Large intestine (tissue), 12 donors: ENCODE results near the gene PSMB11. TPM values are rescaled to one million over a fixed set of nuclear protein-coding genes. Genes with fewer than 3 reads are reported as not detected.

ENCODE experiments used
- DNase-seq, 2 donors: peaks; one replicate each; pipeline versions ENCODE4 v3.0.0 to v3.0.0-alpha.2; 2013
- H3K27ac ChIP-seq: one replicate; pipeline ENCODE4 v1.5.1; 2013; ENCODE audit warnings: low read length
- H3K27me3 ChIP-seq: 2 replicates; pipeline ENCODE4 v1.6.1; 2013; ENCODE audit warnings: low read length; ENCODE audit not compliant: control insufficient read depth, insufficient read depth
- H3K36me3 ChIP-seq: 2 replicates; pipeline ENCODE4 v1.6.1; 2013; ENCODE audit warnings: low read length; ENCODE audit not compliant: control insufficient read depth, insufficient read depth
- H3K4me1 ChIP-seq: one replicate; pipeline ENCODE4 v1.6.1; 2013; ENCODE audit warnings: low read length; ENCODE audit not compliant: control insufficient read depth, insufficient read depth
- H3K4me3 ChIP-seq: one replicate; pipeline ENCODE4 v1.5.1; 2013; ENCODE audit warnings: low read length
- H3K9me3 ChIP-seq: one replicate; pipeline ENCODE4 v1.6.1; 2013; ENCODE audit warnings: mild to moderate bottlenecking, low read depth, low read length, moderate library complexity; ENCODE audit not compliant: control insufficient read depth
- WGBS: methylation state at CpG from one replicate; pipeline ENCODE4 v1.1.5; 2013; ENCODE audit warnings: low lambda C conversion rate; ENCODE audit not compliant: insufficient coverage; 5-methylcytosine and 5-hydroxymethylcytosine counted together
- long read RNA-seq, 11 donors: transcript quantifications; one replicate each; lab custom pipeline, GENCODE V29; 2026
- polyA plus RNA-seq: library from polyadenylated mRNA; unstranded; fragments of 120-200 nt; gene quantifications from one replicate; pipeline ENCODE4 v1.2.1, GENCODE V29; 2013

PSMB11 gene, protein sequence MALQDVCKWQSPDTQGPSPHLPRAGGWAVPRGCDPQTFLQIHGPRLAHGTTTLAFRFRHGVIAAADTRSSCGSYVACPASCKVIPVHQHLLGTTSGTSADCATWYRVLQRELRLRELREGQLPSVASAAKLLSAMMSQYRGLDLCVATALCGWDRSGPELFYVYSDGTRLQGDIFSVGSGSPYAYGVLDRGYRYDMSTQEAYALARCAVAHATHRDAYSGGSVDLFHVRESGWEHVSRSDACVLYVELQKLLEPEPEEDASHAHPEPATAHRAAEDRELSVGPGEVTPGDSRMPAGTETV
- polyA plus RNA-seq = not detected
- long read RNA-seq, donor 1 = 0 reads
- long read RNA-seq, donor 2 = 0 reads
- long read RNA-seq, donor 3 = 0 reads
- long read RNA-seq, donor 4 = 0 reads
- long read RNA-seq, donor 5 = 0 reads
- long read RNA-seq, donor 6 = 0 reads
- long read RNA-seq, donor 7 = 0 reads
- long read RNA-seq, donor 8 = 0 reads
- long read RNA-seq, donor 9 = 0 reads
- long read RNA-seq, donor 10 = 0 reads
- long read RNA-seq, donor 11 = 0 reads

DNA sequence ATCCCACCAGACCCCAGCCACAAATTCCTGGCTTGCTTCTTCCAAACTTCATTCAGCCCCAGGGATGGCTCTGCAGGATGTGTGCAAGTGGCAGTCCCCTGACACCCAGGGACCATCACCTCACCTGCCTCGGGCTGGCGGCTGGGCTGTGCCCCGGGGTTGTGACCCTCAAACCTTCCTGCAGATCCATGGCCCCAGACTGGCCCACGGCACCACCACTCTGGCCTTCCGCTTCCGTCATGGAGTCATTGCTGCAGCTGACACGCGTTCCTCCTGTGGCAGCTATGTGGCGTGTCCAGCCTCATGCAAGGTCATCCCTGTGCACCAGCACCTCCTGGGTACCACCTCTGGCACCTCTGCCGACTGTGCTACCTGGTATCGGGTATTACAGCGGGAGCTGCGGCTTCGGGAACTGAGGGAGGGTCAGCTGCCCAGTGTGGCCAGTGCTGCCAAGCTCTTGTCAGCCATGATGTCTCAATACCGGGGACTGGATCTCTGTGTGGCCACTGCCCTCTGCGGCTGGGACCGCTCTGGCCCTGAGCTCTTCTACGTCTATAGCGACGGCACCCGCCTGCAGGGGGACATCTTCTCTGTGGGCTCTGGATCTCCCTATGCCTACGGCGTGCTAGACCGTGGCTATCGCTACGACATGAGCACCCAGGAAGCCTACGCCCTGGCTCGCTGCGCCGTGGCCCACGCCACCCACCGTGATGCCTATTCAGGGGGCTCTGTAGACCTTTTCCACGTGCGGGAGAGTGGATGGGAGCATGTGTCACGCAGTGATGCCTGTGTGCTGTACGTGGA, at the start of gene PSMB11:
TSS of gene PSMB11 (plus strand) at position 51 of the 804 bp plus-strand sequence. CDS start at position 65, 14 bp downstream.
- H3K27me3 ChIP-seq = no peaks in the 10 kb centered on the region
- no peak within 1 kb of the TSS for H3K27ac ChIP-seq
- DNase-seq = no peak
- no peaks in the 10 kb centered on the region for H3K9me3 ChIP-seq
- H3K36me3 ChIP-seq = no peaks in the 10 kb centered on the region
- no peak within 1 kb of the TSS for H3K4me3 ChIP-seq
- no peaks in the 10 kb centered on the region for H3K4me1 ChIP-seq
- WGBS = no CpG with 5 or more reads among the region's 36 CpGs

DNA sequence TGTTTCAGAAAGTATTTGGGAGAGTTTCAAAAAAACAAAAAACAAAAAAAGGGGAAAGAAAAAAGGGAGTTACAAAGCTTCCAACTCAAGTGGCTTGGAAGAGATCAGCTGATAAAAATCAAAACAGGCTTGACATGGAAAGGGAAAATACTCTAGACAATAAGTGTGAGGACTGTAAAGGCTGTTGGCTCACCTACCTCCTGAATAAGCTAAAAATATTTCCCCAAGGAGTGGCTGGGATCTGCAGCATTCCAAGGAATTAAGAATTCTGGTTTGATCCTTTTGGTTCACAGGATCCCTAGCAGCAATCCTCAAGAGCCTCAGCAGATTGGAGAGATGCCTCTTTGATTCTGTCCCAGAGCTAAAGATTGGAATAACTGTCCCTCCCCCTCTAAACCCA, 48.5 kb upstream of the PSMB11 start:
- Histone ChIP-seq H3K4me3 (no peak overlapping the region), H3K4me1 (no peaks in the 10 kb centered on the region)

DNA sequence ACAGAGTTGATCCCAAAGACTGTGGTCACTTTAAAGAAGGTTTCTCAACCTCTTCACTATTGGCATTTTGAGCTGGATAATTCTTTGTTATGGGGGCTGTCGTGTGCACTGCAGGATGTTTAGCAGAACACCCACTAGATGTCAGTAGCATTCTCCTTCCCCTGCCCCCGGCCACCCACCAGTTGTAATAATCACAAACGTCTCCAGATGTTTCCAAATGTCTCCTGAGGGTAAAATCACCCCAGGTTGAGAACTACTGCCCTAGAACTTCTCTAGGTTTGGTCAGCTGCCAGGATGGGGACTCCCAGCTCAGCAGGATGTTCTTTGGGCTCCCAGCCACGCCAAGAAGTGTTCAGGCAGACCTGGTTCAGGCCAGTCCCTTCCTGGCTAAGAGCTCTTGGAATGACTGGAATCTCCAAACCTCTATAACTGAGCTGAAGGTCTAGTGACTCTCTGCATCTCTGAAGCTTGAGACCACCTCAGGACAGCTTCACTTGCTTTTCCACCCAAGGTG, 47.2 kb upstream of the PSMB11 start:
- Histone ChIP-seq H3K4me1 (no peaks in the 10 kb centered on the region), H3K27ac (no peak overlapping the region), H3K27me3 (no peaks in the 10 kb centered on the region), H3K36me3 (peaks cover 12% of the 10 kb centered on the region), H3K4me3 (no peak overlapping the region), H3K9me3 (no peaks in the 10 kb centered on the region)
- no CpG with 5 or more reads among the region's 4 CpGs for WGBS
- DNase-seq = peak in 1 of 2 donors; percentile 33

More for the DNA sequence above, 48.5 kb upstream of the PSMB11 start:
- no peak for DNase-seq
- Histone ChIP-seq H3K9me3 (no peaks in the 10 kb centered on the region), H3K27ac (no peak overlapping the region), H3K36me3 (peaks cover 19% of the 10 kb centered on the region), H3K27me3 (no peaks in the 10 kb centered on the region)

DNA sequence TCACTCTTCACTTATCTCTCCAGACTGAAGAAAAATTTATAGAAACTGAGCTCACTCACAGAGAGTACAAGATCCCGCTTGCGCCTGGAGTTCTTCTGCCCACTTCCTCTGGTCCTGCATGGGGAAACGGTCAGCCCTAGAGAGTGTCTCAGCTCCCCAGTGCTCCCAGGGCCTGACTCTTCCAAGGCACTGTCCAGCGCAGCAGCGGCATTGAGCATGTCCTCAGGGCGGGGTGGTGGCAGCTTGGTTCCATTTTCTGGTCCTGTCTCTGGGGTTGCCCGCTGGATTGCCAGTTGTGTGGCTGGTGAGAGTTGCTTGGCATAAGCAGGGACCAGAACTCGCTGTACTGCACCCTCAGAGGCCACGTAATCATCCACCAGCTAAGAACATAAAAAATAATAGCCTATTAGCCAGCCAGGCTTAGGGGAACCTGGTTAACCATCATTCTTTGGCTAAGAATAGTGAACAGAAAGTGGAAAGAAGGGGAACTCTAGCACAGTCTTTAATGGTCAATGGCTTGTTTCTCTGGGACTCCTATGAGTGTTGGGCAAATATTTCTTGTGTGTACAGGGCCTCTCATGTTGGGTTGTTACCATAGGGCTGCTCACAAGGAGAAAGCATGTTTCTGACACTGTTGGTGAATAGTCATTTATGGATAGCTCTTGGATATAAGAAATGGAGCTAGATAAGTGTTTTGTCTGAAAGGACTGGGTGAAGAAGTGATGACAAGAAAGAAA, 46.0 kb upstream of the PSMB11 start:
- DNase-seq = no peak
- no peak overlapping the region for H3K4me3 ChIP-seq
- no peaks in the 10 kb centered on the region for H3K9me3 ChIP-seq
- H3K36me3 ChIP-seq = peaks cover 9% of the 10 kb centered on the region
- no peaks in the 10 kb centered on the region for H3K4me1 ChIP-seq
- H3K27me3 ChIP-seq = no peaks in the 10 kb centered on the region
- no CpG with 5 or more reads among the region's 9 CpGs for WGBS
- H3K27ac ChIP-seq = no peak overlapping the region

DNA sequence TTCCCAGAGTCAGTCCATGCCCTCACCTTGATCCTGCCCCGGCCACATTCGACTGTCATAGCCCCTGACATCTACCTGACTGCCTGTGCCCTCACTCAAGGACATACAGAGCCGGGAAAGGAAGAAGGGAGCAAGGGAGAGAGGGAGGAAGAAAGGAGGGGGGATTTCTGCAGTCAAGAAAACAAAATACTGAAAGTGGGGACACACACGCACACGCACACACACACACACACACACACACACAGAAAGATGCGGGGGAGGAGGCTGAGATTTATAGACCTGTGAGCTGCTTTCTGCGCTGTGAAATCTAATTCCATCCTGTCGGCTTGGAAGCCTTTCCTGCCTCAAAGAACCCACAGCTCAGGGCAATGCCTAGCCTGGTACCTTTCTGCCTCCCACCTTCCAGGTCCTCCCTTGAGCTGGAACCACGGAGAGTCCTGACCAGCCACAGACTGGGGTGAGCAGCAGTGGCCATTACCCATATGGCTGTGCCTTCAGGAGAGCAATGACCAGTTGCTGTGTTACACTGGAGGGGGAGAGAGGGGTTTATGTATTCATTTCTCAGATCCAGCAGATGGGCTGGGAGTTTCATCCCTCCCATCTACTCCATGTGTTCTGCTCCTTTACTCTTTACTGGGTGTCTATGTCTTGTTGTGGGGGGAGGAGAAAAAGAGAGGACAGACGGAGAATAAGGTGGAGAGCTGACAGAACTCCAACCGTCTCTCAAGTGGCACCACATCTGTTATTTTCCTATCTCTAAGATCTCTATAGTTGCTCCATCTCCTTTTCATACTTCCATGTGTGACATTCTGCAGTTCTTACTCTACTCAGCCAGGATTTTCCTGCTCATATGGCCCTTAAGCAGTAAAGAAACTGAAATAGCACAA, 45.0 kb upstream of the PSMB11 start:
- H3K27ac ChIP-seq = no peak overlapping the region
- DNase-seq = no peak
- WGBS = 86% methylated on average over 1 of the region's 11 CpGs

DNA sequence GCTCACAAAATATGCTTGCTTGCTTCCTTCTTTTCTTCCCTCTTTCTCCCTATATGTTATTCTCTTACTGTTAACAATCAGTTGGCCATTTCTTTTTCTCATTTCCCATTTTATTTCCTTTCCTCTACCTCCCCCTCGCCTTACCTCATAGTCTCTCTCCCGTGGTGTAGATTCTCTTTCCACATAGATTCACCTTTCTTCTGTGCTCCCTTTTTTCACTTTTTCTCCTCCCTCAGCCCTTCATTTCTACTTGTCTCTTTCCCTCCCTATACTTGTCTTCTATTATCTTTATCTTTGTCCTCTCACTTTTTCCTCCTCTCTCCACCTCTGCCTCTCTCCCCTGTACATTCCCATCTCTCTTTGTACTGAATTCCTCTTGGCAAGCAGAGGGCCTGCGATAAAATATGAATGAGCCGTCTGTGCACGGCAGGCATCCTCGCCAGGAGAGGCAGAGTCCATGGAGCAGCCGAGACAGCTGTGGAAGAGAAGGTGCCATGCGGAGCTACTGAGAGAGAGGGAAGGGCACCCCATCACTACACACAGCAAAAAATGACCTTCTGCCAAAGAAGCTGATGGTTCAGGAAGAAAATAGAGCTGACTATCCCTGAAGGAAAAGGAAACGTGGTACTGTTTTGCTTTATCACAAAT, 44.2 kb upstream of the PSMB11 start:
- H3K4me1 ChIP-seq = no peaks in the 10 kb centered on the region
- 92% methylated on average over 2 of the region's 9 CpGs for WGBS
- no peak overlapping the region for H3K4me3 ChIP-seq
- no peak overlapping the region for H3K27ac ChIP-seq
- H3K27me3 ChIP-seq = no peaks in the 10 kb centered on the region
- peaks cover 9% of the 10 kb centered on the region for H3K36me3 ChIP-seq
- DNase-seq = no peak
- H3K9me3 ChIP-seq = no peaks in the 10 kb centered on the region

More for the DNA sequence above, 45.0 kb upstream of the PSMB11 start:
- H3K9me3 ChIP-seq = no peaks in the 10 kb centered on the region
- peaks cover 9% of the 10 kb centered on the region for H3K36me3 ChIP-seq
- no peaks in the 10 kb centered on the region for H3K27me3 ChIP-seq
- no peaks in the 10 kb centered on the region for H3K4me1 ChIP-seq
- no peak overlapping the region for H3K4me3 ChIP-seq

DNA sequence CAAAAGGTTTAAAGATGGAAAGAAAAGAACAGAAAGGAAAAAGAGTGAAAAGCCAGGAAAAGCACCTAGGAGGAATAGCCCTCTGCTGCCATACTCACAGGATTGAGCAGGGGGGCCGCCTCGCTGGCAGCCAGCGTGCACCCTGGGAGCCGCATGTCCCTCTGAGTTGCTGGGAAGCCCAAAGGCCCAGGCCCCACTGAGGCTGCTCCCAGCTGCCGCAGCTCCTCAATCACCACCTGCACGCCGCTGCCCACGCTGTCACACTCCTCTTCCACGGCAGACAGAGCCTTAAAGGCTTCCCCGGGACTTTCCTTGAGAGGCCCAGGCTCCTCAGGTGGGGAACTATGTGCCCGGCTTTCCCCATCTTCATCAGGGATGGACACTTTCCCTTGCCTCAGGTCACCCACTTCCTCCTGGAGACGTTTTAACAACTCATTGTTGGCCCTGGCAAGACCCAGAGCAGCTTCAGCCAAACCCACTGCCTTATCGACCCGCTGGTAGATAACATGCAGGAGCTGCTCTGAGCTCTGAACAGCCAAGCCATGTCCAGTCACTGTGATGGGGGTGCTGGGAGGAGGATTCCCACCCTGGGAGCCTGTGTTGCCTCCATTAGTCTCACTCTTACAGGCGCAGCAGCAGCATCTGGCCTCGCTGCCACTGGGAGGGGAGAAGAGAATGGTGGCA, 43.5 kb upstream of the PSMB11 start:
- Histone ChIP-seq H3K36me3 (peaks cover 9% of the 10 kb centered on the region), H3K27ac (no peak overlapping the region), H3K27me3 (no peaks in the 10 kb centered on the region), H3K4me1 (no peaks in the 10 kb centered on the region), H3K9me3 (no peaks in the 10 kb centered on the region), H3K4me3 (no peak overlapping the region)
- WGBS = no CpG with 5 or more reads among the region's 16 CpGs
- DNase-seq = no peak

DNA sequence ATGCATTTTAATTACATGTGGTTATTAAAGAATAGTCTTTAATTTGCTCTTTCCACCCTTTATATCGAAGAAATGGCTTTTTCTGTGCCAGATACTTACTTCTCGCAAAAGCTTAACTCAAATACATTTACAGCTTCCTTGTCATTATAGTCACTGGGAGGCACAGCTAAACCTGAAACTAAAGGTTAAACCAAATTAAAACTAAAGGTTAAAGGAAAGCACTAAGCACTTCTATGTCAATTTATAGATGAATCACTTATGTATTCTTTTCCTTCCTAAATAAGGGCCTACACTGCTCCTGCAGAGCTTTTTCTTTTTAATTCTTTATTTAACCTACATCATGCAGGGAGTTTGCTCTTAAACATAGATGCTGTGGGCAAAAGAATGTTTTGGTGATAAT, 41.2 kb upstream of the PSMB11 start:
- Histone ChIP-seq H3K27ac (no peak overlapping the region), H3K4me3 (no peak overlapping the region), H3K36me3 (peaks cover 7% of the 10 kb centered on the region), H3K27me3 (no peaks in the 10 kb centered on the region), H3K9me3 (no peaks in the 10 kb centered on the region), H3K4me1 (no peaks in the 10 kb centered on the region)
- DNase-seq = no peak
- WGBS = no CpG with 5 or more reads among the region's 2 CpGs

DNA sequence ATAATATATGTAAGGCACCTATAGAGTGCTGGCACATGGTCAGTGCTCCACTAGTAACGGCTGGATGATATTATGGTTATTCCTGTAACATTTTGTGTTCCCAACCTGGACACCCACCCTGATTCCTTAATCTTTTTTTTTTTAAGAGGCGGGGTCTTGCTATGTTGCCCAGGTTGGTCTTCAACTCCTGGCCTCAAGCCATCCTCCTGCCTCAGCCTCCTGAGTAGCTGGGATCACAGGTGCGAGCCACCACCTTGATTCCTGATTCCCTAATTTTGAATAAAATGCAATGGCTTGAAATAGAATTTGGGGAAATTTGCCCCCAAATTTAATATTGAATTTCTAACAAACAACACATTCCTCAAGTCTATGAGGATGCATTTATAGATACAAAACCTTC, 39.4 kb upstream of the PSMB11 start:
- no peaks in the 10 kb centered on the region for H3K27me3 ChIP-seq
- H3K4me3 ChIP-seq = no peak overlapping the region
- H3K9me3 ChIP-seq = no peaks in the 10 kb centered on the region
- no CpG with 5 or more reads among the region's 3 CpGs for WGBS
- peaks cover 7% of the 10 kb centered on the region for H3K36me3 ChIP-seq
- no peak for DNase-seq
- no peak overlapping the region for H3K27ac ChIP-seq
- peaks cover 4% of the 10 kb centered on the region for H3K4me1 ChIP-seq
